Measurements from ENCODE around the gene RACGAP1. TPM values are rescaled to one million over a fixed set of nuclear protein-coding genes. Genes with fewer than 3 reads are reported as not detected.

The RACGAP1 gene
- total RNA-seq, 1 donor from 2014 or later = 23.5 TPM

- H3K4me1 ChIP-seq (ENCODE audit: control insufficient read depth in 3 of 3, insufficient read depth in 3 of 3, low read length in 3 of 3) = no peaks in the 10 kb centered on the region
- no peak overlapping the region for H3K4me3 ChIP-seq (ENCODE audit: low read length in 3 of 3)
- H3K36me3 ChIP-seq (ENCODE audit: control insufficient read depth in 3 of 3, insufficient read depth in 3 of 3, low read length in 3 of 3) = no peaks in the 10 kb centered on the region
- H3K9ac ChIP-seq (ENCODE audit: low read depth in 1 of 3, low read length in 3 of 3) = no peak overlapping the region
- H3K9me3 ChIP-seq (ENCODE audit: control insufficient read depth in 3 of 3, low read length in 3 of 3) = no peaks in the 10 kb centered on the region
- peaks cover 29 to 44% (median 36%) of the 10 kb centered on the region in 3 donors for H3K27me3 ChIP-seq (ENCODE audit: control insufficient read depth in 3 of 3, insufficient read depth in 3 of 3, low read length in 3 of 3)
- no peak overlapping the region for H3K27ac ChIP-seq (ENCODE audit: low read depth, low read length)
Observed at GRCh38 chr12:49952391-49953055, 72.8 kb downstream of the RACGAP1 start.

- no peak overlapping the region for H3K27ac ChIP-seq (ENCODE audit: low read depth, low read length)
- H3K4me1 ChIP-seq (ENCODE audit: control insufficient read depth in 3 of 3, insufficient read depth in 3 of 3, low read length in 3 of 3) = no peaks in the 10 kb centered on the region
- H3K36me3 ChIP-seq (ENCODE audit: control insufficient read depth in 3 of 3, insufficient read depth in 3 of 3, low read length in 3 of 3) = no peaks in the 10 kb centered on the region
- H3K9ac ChIP-seq (ENCODE audit: low read depth in 1 of 3, low read length in 3 of 3) = no peak overlapping the region
- no peak overlapping the region for H3K4me3 ChIP-seq (ENCODE audit: low read length in 3 of 3)
- no peaks in the 10 kb centered on the region for H3K9me3 ChIP-seq (ENCODE audit: control insufficient read depth in 3 of 3, low read length in 3 of 3)
- H3K27me3 ChIP-seq (ENCODE audit: control insufficient read depth in 3 of 3, insufficient read depth in 3 of 3, low read length in 3 of 3) = peaks cover 20 to 37% (median 29%) of the 10 kb centered on the region in 3 donors
Observed at GRCh38 chr12:49951411-49952240, 73.7 kb downstream of the RACGAP1 start.

- Histone ChIP-seq H3K27ac (ENCODE audit: low read depth, low read length) (no peak within 1 kb of the TSS), H3K36me3 (ENCODE audit: control insufficient read depth in 3 of 3, insufficient read depth in 3 of 3, low read length in 3 of 3) (no peaks in the 10 kb centered on the region), H3K4me1 (ENCODE audit: control insufficient read depth in 3 of 3, insufficient read depth in 3 of 3, low read length in 3 of 3) (peaks cover 0 to 2% (median 0%) of the 10 kb centered on the region in 3 donors), H3K9ac (ENCODE audit: low read depth in 1 of 3, low read length in 3 of 3) (no peak within 1 kb of the TSS), H3K9me3 (ENCODE audit: control insufficient read depth in 3 of 3, low read length in 3 of 3) (no peaks in the 10 kb centered on the region), H3K27me3 (ENCODE audit: control insufficient read depth in 3 of 3, insufficient read depth in 3 of 3, low read length in 3 of 3) (peaks cover 11 to 29% (median 19%) of the 10 kb centered on the region in 3 donors), H3K4me3 (ENCODE audit: low read length in 3 of 3) (no peak within 1 kb of the TSS)
Observed at GRCh38 chr12:49950273-49951251, 74.7 kb downstream of the RACGAP1 start, which contains the start of gene AQP2. AQP2 (plus strand) TSS chr12:49950737; CDS start chr12:49950831, 94 bp downstream.

- H3K27me3 ChIP-seq (ENCODE audit: control insufficient read depth in 3 of 3, insufficient read depth in 3 of 3, low read length in 3 of 3) = peaks cover 6 to 22% (median 14%) of the 10 kb centered on the region in 3 donors
- no peak overlapping the region for H3K4me3 ChIP-seq (ENCODE audit: low read length in 3 of 3)
- H3K27ac ChIP-seq (ENCODE audit: low read depth, low read length) = no peak overlapping the region
- H3K36me3 ChIP-seq (ENCODE audit: control insufficient read depth in 3 of 3, insufficient read depth in 3 of 3, low read length in 3 of 3) = no peaks in the 10 kb centered on the region
- no peak overlapping the region for H3K9ac ChIP-seq (ENCODE audit: low read depth in 1 of 3, low read length in 3 of 3)
- peaks cover 3 to 5% (median 4%) of the 10 kb centered on the region in 3 donors for H3K4me1 ChIP-seq (ENCODE audit: control insufficient read depth in 3 of 3, insufficient read depth in 3 of 3, low read length in 3 of 3)
- no peaks in the 10 kb centered on the region for H3K9me3 ChIP-seq (ENCODE audit: control insufficient read depth in 3 of 3, low read length in 3 of 3)
Observed at GRCh38 chr12:49949866-49950265, 75.4 kb downstream of the RACGAP1 start.

- Histone ChIP-seq H3K27ac (ENCODE audit: low read depth, low read length) (no peak overlapping the region), H3K36me3 (ENCODE audit: control insufficient read depth in 3 of 3, insufficient read depth in 3 of 3, low read length in 3 of 3) (no peaks in the 10 kb centered on the region), H3K4me1 (ENCODE audit: control insufficient read depth in 3 of 3, insufficient read depth in 3 of 3, low read length in 3 of 3) (peaks cover 3 to 5% (median 4%) of the 10 kb centered on the region in 3 donors), H3K9me3 (ENCODE audit: control insufficient read depth in 3 of 3, low read length in 3 of 3) (no peaks in the 10 kb centered on the region), H3K4me3 (ENCODE audit: low read length in 3 of 3) (no peak overlapping the region), H3K27me3 (ENCODE audit: control insufficient read depth in 3 of 3, insufficient read depth in 3 of 3, low read length in 3 of 3) (peaks cover 0 to 15% (median 9%) of the 10 kb centered on the region in 3 donors), H3K9ac (ENCODE audit: low read depth in 1 of 3, low read length in 3 of 3) (no peak overlapping the region)
Observed at GRCh38 chr12:49948866-49949845, 76.1 kb downstream of the RACGAP1 start.

GRCh38 chr12:49947593-49948226 is 77.6 kb downstream of the RACGAP1 start:
- peaks cover 3 to 5% (median 4%) of the 10 kb centered on the region in 3 donors for H3K4me1 ChIP-seq (ENCODE audit: control insufficient read depth in 3 of 3, insufficient read depth in 3 of 3, low read length in 3 of 3)
- no peak overlapping the region for H3K4me3 ChIP-seq (ENCODE audit: low read length in 3 of 3)
- H3K9me3 ChIP-seq (ENCODE audit: control insufficient read depth in 3 of 3, low read length in 3 of 3) = no peaks in the 10 kb centered on the region
- H3K36me3 ChIP-seq (ENCODE audit: control insufficient read depth in 3 of 3, insufficient read depth in 3 of 3, low read length in 3 of 3) = no peaks in the 10 kb centered on the region
- no peak overlapping the region for H3K27ac ChIP-seq (ENCODE audit: low read depth, low read length)
- no peak overlapping the region for H3K9ac ChIP-seq (ENCODE audit: low read depth in 1 of 3, low read length in 3 of 3)
- peaks cover 0 to 6% (median 4%) of the 10 kb centered on the region in 3 donors for H3K27me3 ChIP-seq (ENCODE audit: control insufficient read depth in 3 of 3, insufficient read depth in 3 of 3, low read length in 3 of 3)

GRCh38 chr12:49946497-49946896 is 78.8 kb downstream of the RACGAP1 start:
- Histone ChIP-seq H3K27me3 (ENCODE audit: control insufficient read depth in 3 of 3, insufficient read depth in 3 of 3, low read length in 3 of 3) (peaks cover 0 to 4% (median 0%) of the 10 kb centered on the region in 3 donors), H3K4me1 (ENCODE audit: control insufficient read depth in 3 of 3, insufficient read depth in 3 of 3, low read length in 3 of 3) (peaks cover 3 to 5% (median 4%) of the 10 kb centered on the region in 3 donors), H3K4me3 (ENCODE audit: low read length in 3 of 3) (no peak overlapping the region), H3K36me3 (ENCODE audit: control insufficient read depth in 3 of 3, insufficient read depth in 3 of 3, low read length in 3 of 3) (no peaks in the 10 kb centered on the region), H3K9me3 (ENCODE audit: control insufficient read depth in 3 of 3, low read length in 3 of 3) (no peaks in the 10 kb centered on the region), H3K9ac (ENCODE audit: low read depth in 1 of 3, low read length in 3 of 3) (no peak overlapping the region), H3K27ac (ENCODE audit: low read depth, low read length) (no peak overlapping the region)

GRCh38 chr12:49946086-49946485 is 79.2 kb downstream of the RACGAP1 start:
- no peak overlapping the region for H3K4me3 ChIP-seq (ENCODE audit: low read length in 3 of 3)
- H3K4me1 ChIP-seq (ENCODE audit: control insufficient read depth in 3 of 3, insufficient read depth in 3 of 3, low read length in 3 of 3) = peaks cover 3 to 5% (median 4%) of the 10 kb centered on the region in 3 donors
- H3K27ac ChIP-seq (ENCODE audit: low read depth, low read length) = no peak overlapping the region
- no peak overlapping the region for H3K9ac ChIP-seq (ENCODE audit: low read depth in 1 of 3, low read length in 3 of 3)
- peaks cover 0 to 4% (median 0%) of the 10 kb centered on the region in 3 donors for H3K27me3 ChIP-seq (ENCODE audit: control insufficient read depth in 3 of 3, insufficient read depth in 3 of 3, low read length in 3 of 3)
- H3K36me3 ChIP-seq (ENCODE audit: control insufficient read depth in 3 of 3, insufficient read depth in 3 of 3, low read length in 3 of 3) = no peaks in the 10 kb centered on the region
- H3K9me3 ChIP-seq (ENCODE audit: control insufficient read depth in 3 of 3, low read length in 3 of 3) = no peaks in the 10 kb centered on the region
